ENCODE results near the gene L2HGDH.

Gene L2HGDH

GRCh38 chr14:50334211-50334610, 22.2 kb upstream of the L2HGDH start:
- H3K4me3 ChIP-seq (ENCODE audit: low read depth, low read length), result no peak overlapping the region
- in situ Hi-C loops (cut with HindIII; ENCODE audit: low sequenced_read_pairs), result loop anchor here (10.0 kb wide), 1 partner anchor 191 kb away; no protein-coding TSS in a partner anchor
- DNase-seq (ENCODE audit: low read depth), result no peak
- TF ChIP-seq CTCF (IDR thresholded peaks at IDR 0.05; ENCODE audit: low read depth, low read length, missing control alignments), result no peak

- no peak for TF ChIP-seq CTCF (IDR thresholded peaks at IDR 0.05; ENCODE audit: low read depth, low read length, missing control alignments)
- DNase-seq (ENCODE audit: low read depth), result no peak
- H3K4me3 ChIP-seq (ENCODE audit: low read depth, low read length), result no peak overlapping the region
- in situ Hi-C loops (cut with HindIII; ENCODE audit: low sequenced_read_pairs), result loop anchor here (10.0 kb wide), 1 partner anchor 192 kb away; no protein-coding TSS in a partner anchor
Observed at GRCh38 chr14:50333014-50333509, 21.0 kb upstream of the L2HGDH start.

- DNase-seq (ENCODE audit: low read depth), result no peak
- TF ChIP-seq CTCF (IDR thresholded peaks at IDR 0.05; ENCODE audit: low read depth, low read length, missing control alignments), result no peak
- in situ Hi-C loops (cut with HindIII; ENCODE audit: low sequenced_read_pairs), result loop anchor here (10.0 kb wide), 1 partner anchor 193 kb away; no protein-coding TSS in a partner anchor
- H3K4me3 ChIP-seq (ENCODE audit: low read depth, low read length), result no peak overlapping the region
Observed at GRCh38 chr14:50331596-50331995, 19.6 kb upstream of the L2HGDH start.

GRCh38 chr14:50321009-50321660, 9.1 kb upstream of the L2HGDH start:
- DNase-seq (ENCODE audit: low read depth), result peak; percentile 82
- peak; percentile 97 for TF ChIP-seq CTCF (IDR thresholded peaks at IDR 0.05; ENCODE audit: low read depth, low read length, missing control alignments)
- in situ Hi-C loops (cut with HindIII; ENCODE audit: low sequenced_read_pairs), result no loop called here
- peak overlapping the region; percentile 27 for H3K4me3 ChIP-seq (ENCODE audit: low read depth, low read length)

GRCh38 chr14:50320283-50320682, 8.3 kb upstream of the L2HGDH start:
- H3K4me3 ChIP-seq (ENCODE audit: low read depth, low read length), result no peak overlapping the region
- no peak for TF ChIP-seq CTCF (IDR thresholded peaks at IDR 0.05; ENCODE audit: low read depth, low read length, missing control alignments)
- DNase-seq (ENCODE audit: low read depth), result no peak
- in situ Hi-C loops (cut with HindIII; ENCODE audit: low sequenced_read_pairs), result no loop called here

- no peak overlapping the region for H3K4me3 ChIP-seq (ENCODE audit: low read depth, low read length)
- no peak for DNase-seq (ENCODE audit: low read depth)
- TF ChIP-seq CTCF (IDR thresholded peaks at IDR 0.05; ENCODE audit: low read depth, low read length, missing control alignments), result no peak
- in situ Hi-C loops (cut with HindIII; ENCODE audit: low sequenced_read_pairs), result no loop called here
Observed at GRCh38 chr14:50319721-50320120, 7.7 kb upstream of the L2HGDH start.
